Measurements from ENCODE around the gene SCLT1.

- no peak for TF ChIP-seq POLR2A (IDR thresholded peaks at IDR 0.05)
- TF ChIP-seq CTCF (IDR thresholded peaks at IDR 0.05): no peak
Observed at GRCh38 chr4:129092631-129093190, 628 bp downstream of the SCLT1 start.

Measured in body of pancreas (tissue), 4 donors.